HuH-7.5 (cell line): ENCODE results near the gene PHACTR2.
"Not testable (repeated sequence)": the region's sequence is repeated elsewhere in the genome, so short reads cannot be mapped to it uniquely, and the experiment has no call there.

ENCODE experiments used
- DNase-seq: peaks from one replicate; pipeline ENCODE4 v3.0.0; 2011; ENCODE audit warnings: low spot score

Gene PHACTR2

GRCh38 chr6:143766185-143766553, 88.4 kb downstream of the PHACTR2 start:
- DNase-seq: no peak

DNA sequence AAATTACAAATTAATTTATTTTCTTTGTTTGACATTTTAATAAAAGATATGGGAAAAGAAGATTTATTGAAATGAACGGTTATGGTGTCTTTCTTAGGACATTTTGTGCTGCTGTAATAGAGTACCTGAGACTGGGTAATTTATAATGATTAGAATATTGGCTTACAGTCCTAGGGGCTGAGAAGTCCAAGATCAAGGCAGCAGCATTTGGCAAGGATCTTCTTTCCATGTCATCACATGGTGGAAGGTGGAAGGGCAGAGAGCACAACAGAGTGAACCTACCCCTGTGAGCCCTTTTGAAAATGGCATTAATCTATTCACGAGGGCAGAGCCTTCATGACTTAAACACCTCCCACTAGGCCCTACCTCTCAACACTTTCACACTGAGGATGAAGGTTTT, 89.7 kb downstream of the PHACTR2 start:
- DNase-seq: no peak

DNA sequence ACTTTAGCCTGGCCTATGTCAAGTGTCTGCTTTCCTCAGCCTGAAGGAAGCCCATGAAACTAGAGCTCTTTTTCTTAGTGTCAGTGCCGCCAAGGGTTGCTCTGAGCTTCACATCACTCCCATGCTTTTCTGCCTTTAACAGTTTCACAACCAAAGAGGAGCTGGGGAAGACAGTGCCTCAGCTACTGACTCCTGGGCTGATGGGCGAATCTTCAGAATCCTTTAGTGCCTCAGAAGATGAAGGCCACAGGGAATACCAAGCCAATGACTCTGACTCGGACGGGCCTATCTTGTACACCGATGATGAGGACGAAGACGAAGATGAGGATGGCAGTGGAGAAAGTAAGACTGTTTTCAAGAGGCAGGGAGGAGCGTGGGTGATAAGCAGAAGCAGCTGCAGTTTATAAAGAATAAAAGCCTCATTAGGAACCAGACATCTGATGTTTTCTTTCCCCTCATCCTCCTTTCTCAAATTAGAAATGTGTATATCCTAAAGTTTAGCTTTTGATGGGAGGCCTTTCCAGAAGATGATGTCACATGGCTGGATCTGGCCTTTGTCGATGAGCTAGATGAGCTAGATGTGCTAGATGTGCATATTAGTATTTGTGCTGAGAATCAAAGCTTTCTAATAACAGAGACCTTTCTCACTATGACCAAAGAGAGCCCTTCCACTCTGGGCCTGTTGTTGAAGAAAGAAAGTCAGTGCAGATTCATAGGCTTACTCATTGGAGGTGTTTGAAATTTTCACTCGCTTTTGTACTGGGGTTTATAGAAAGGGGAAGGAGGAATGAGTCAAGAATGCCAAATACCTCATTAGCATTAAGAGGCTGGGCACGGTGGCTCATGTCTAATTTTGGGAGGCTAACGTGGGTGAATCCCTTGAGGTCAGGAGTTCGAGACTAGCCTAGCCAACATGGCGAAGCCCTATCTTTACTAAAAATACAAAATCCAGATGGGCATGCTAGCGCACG, 94.6 kb downstream of the PHACTR2 start:
- no peak for DNase-seq

DNA sequence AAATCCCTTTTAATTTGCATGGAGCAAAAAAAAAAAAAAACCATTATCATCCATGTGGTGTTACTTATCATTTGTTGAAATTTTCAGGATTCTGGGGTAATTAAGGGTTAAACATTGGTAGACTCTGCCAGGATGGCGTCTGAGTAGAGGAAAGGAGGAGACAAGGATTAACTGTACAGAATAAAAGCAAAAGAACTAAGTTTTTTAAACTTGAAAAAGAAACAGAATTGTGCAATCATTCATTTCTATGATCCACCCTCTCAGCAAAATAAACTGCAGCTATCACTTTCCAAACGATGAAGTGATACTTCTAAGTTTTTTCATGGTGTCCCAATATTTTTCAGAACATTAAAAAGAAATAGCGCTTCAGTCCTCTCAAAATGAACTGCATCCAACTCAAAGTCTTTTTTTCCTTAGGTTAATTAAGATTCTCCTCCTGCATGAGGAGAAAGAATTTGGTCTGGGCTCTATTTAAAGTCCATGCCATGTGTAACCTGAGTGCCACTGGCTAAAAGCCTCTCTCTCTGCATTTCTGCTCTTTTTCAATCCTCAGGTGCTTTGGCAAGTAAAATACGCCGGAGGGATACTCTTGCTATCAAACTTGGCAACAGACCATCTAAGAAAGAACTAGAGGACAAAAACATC, 95.9 kb downstream of the PHACTR2 start:
- DNase-seq: no peak

GRCh38 chr6:143774347-143774746, 96.6 kb downstream of the PHACTR2 start:
- no peak for DNase-seq

DNA sequence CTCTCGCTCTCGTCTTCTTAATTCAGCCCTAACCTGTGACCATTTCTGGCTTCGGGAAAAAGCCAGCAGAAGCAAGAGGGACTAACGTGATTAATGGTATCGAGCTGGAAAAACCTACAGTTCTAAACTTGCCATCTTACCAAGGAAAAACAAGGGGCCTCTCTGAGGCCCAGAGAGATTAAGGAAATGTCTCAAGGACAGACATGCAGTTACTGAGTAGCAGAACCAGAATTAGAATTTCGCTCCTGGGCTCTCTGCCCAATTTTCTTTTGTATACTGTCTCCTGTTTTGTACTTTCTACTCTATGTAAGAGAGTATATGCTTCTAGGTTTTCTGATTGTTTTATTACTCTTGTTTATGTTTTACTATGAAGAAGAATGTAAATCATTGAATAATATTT, 97.6 kb downstream of the PHACTR2 start:
- DNase-seq: no peak

DNA sequence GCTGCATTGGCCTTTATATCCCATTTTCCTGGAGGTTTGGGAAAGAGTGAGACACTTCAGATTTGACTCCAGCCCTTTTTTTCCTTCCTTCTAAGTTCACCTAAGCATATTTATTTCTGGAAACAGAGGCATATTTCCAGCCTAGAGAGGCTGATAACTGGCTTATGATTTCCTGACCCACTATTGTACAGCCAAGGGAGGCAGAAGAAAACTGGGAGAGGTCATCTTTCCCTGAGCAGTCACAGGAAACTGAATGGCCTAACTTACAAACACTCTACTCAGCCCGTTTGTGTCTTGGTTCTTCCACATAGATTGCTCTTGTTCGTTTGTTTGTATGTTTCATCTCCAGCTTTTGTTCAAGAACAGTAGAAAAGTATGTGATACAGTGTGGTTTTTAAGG, 101.2 kb downstream of the PHACTR2 start:
- DNase-seq: no peak

- DNase-seq: no peak
Measured at GRCh38 chr6:143782481-143782880, 104.7 kb downstream of the PHACTR2 start.

GRCh38 chr6:143783077-143783476, 105.3 kb downstream of the PHACTR2 start:
- no peak for DNase-seq

DNA sequence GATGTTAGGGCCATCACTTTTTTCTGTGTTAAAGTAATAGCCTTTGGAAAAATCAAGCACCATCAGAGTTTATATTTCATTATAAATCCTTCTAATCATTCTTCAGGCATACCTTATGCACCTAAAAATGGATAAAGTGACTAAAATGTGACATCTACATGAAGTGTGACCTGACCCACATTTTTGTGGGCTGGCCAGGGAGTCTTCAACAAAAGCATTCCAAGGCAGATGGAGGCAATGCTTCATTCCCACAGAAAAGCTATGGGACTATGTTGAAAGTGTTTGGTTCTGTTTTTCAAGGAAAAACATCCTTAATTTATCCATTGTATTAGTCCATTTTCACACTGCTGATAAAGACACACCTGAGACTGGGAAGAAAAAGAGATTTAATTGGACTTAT, 106.6 kb downstream of the PHACTR2 start:
- DNase-seq: no peak

DNA sequence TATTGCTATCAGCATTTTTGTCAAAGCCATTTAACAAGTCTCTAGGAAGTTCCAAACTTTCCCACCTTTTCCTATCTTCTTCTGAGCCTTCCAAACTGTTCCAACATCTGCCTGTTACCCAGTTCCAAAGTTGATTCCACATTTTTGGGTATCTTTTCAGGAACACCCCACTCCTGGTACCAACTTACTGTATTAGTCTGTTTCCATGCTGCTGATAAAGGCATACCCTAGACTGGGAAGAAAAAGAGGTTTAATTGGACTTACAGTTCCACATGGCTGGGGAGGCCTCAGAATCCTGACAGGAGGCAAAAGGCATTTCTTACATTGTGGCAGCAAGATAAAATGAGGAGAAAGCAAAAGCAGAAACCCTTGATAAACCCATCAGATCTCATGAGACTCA, 108.6 kb downstream of the PHACTR2 start:
- DNase-seq: not testable (repeated sequence)

DNA sequence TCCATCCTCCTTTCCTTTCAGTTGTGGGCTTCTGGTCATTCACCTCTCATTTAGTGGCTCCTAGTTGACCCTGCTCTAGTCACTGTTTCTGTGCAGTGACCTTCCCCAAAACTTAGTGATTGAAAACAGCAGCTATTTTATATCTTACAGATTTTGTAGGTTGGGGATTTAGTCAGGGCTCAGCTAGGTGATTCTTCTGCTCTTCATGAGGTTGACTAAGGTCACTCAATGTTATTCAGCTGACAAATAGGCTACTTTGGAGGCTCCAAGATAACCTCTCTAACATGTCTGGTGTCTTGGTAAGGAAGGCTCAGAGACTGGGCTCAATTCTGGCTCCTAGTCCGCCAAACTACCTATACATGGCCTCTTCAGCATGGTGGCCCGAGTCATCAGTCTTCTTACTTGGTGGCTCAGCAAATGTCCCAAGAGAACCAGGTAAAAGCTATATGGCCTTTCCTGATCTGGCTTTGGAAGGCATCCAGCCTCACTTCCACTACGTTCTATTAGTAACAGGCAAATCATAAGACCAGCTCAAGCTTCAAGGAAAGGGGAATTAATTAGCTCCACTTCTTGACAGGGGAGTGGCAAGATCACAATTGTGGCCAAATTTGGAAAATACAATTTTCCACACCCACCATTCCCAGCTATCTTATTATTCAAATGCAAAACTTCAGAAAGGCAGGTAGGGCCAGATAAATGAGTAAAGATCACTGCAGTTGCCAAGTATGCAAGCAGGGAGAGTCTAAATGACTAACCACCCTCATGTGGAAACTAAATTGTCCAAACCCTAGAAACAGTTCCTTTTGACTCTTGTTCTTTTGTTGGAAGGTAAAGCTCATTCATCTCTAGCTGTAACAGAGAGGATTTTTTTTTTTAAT, 114.9 kb downstream of the PHACTR2 start:
- no peak for DNase-seq

DNA sequence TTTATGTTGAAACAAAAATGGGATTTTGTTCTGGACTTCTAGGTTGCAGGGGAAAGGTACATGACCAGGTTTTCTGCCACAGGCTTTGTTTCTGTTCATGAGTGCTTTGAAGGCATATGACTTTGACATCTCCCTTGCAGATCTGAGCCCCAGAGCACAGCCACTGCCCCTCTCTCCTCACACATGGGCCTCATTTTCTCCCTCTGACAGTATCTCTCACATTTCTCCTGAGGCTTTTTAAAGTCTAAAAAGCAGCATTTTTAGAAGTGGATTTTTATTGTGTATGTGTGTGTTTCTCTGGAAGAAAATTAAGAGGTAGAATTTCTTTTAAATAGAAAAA, 115.5 kb downstream of the PHACTR2 start:
- no peak for DNase-seq

GRCh38 chr6:143796551-143796950, 118.8 kb downstream of the PHACTR2 start:
- DNase-seq: not testable (repeated sequence)

DNA sequence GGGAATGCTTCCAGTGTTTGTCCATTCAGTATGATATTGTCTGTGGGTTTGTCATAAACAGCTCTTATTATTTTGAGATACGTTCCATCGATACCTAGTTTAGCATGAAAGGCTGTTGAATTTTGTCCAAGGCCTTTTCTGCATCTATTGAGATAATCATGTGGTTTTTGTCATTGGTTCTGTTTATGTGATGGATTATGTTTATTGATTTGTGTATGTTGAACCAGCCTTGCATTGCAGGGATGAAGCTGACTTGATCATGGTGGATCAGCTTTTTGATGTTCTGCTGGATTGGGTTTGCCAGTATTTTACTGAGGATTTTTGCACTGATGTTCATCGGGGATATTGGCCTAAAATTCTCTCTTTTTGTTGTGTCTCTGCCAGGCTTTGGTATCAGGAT, 120.7 kb downstream of the PHACTR2 start:
- DNase-seq: not testable (repeated sequence)

DNA sequence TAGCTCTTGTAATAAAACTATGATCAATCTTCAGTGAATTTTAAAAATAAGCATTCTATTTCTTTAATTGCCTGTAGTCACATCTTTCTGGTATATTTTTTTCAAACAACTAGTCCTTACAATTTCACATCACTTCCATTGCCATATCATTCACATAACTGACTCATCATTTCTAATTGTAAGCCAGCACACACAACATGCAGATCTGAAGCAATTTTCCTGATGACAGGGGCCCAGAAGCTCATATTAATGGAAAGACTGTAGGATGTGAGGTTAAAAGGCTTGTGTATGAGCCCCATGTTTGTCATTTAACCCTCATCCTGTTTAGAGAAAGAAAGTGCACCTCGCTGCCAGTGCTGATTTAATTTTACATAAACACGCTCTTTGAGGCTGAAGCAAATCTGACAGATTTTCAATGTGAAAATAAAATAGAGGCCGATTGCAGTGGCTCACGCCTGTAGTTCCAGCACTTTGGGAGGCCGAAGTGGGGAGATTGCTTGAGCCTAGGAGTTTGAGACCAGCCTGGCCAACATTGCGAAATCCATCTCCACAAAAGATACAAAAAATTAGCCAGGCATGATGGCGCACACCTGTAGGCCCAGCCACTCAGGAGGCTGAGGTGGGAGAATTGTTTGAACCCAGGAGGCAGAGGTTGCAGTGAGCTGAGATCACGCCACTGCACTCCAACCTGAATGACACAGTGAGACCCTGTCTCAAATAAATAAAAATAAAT, 125.2 kb downstream of the PHACTR2 start:
- DNase-seq: no peak

- DNase-seq: no peak
Measured at GRCh38 chr6:143803769-143804568, 126.2 kb downstream of the PHACTR2 start.

DNA sequence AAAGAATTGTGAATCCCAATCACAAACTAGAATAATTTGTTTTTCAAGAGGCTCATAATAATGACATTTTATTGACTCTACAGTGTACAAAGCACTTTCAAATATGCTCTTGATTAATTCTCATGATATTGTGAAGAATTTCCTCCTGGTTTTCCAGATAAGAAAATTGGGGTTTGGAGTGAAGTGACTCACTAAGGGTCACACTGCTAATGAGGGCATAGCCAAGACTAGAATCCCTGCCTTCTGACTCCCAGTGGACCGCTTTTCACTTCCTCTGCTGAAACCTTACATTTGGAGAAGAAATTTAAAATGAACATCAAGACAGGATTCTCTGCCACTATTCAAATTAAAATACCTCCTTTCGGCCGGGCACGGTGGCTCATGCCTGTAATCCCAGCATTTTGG, 127.1 kb downstream of the PHACTR2 start:
- no peak for DNase-seq

DNA sequence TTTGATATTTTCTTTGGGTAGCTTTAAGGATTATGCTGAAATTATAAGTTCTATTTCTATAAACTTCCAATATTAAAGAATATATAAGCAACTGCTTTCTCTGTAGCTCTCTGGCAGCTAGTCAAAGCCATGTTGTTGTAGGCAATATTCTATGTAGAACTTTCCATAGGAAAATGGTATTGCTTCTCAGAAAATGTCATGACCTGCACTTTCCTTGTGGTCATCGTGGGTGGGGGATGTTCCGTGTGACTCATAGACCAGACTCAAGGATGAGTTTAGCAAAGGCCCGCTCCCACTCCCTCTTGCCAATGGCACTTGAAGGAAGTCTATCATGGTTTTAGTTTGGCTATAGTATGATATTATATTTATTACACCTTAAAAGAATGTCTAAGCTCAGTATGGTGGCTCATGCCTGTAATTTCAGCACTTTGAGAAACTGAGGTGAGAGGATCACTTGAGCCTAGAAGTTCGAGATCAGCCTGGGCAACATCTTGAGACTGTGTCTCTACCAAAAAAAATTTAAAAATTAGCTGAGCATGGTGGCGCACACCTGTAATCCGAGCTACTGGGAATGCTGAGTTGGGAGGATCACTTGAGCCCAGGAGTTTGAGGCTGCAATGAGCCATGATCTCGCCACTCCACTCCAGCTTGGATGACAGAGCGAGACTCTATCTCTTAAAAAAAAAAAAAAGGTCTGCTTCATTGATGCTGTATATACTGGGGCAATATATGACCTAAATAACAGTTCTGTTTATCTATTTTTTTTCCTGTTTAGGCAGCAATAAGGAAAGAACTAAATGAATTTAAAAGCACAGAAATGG, 128.7 kb downstream of the PHACTR2 start:
- no peak for DNase-seq

DNA sequence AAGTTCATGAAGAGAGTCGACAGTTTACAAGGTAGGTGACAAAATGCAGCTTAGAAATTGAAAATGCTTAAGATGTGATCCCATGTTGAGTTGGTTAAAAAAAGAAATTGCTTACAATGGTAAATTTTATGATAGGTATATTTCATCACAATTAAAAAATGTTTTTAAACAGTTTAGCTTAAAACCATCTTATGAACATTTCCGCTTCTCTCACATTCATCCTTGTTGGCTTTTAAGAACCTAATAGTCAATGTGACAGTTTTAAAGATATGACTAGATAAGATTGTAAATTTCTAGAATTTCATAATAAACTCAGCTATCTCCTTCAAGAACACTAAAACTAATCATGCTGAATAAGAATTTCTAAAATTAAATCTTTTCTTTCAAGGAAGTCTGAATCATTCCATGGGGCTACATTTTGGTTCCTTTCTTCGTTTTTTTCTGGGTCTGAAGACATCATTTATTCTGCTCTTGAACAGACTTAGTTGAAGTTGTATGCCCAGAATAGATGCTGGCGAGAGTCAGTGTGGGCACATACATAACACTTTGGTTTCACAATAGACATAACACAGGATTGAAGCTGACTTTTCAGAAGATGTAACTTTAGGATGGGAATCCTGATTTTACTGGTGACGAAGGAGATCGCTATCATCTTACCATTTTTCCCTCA, 129.5 kb downstream of the PHACTR2 start:
- DNase-seq: no peak
